Stimulated activated CD4-positive, alpha-beta T cell treated with anti-CD3 and anti-CD28 coated beads, Interleukin-1b, Interleukin-23, amount 100 ng/mL, for 4 hours (primary cell): ENCODE results near the gene STARD4.

Experiments used
- DNase-seq, 2 donors: peaks; one replicate each; pipeline ENCODE4 v3.0.0-alpha.2; 2020; ENCODE audit warnings: low read depth in 2 of 2

The STARD4 gene

GRCh38 chr5:111528056-111528455 lies 15.7 kb upstream of the STARD4 start:
- DNase-seq, result no peak

GRCh38 chr5:111520908-111521307 lies 8.6 kb upstream of the STARD4 start:
- DNase-seq, result no peak

GRCh38 chr5:111518777-111519176 lies 6.4 kb upstream of the STARD4 start:
- no peak for DNase-seq

- DNase-seq, result no peak
These were observed 5.6 kb upstream of the STARD4 start for GRCh38 chr5:111517853-111518501.

GRCh38 chr5:111514087-111514486 lies 1.8 kb upstream of the STARD4 start:
- DNase-seq, result no peak

GRCh38 chr5:111513131-111513520 lies 791 bp upstream of the STARD4 start:
- DNase-seq, result peak in 1 of 2 donors; percentile 37

GRCh38 chr5:111511831-111512374 lies 432 bp downstream of the STARD4 start:
- no peak for DNase-seq

- DNase-seq, result no peak
These were observed 1.0 kb downstream of the STARD4 start for GRCh38 chr5:111511174-111511830.

GRCh38 chr5:111509119-111509518 lies 3.2 kb downstream of the STARD4 start:
- no peak for DNase-seq

GRCh38 chr5:111507276-111507675 lies 5.1 kb downstream of the STARD4 start:
- no peak for DNase-seq

- DNase-seq, result no peak
These were observed 7.2 kb downstream of the STARD4 start for GRCh38 chr5:111505096-111505495.

GRCh38 chr5:111502956-111503355 lies 9.4 kb downstream of the STARD4 start:
- no peak for DNase-seq

- DNase-seq, result no peak
These were observed 14.0 kb downstream of the STARD4 start for GRCh38 chr5:111498346-111498745.

GRCh38 chr5:111495159-111495558 lies 17.2 kb downstream of the STARD4 start:
- DNase-seq, result no peak

GRCh38 chr5:111494355-111494999 lies 17.9 kb downstream of the STARD4 start:
- no peak for DNase-seq

GRCh38 chr5:111493031-111493430 lies 19.3 kb downstream of the STARD4 start:
- no peak for DNase-seq

GRCh38 chr5:111488353-111488752 lies 24.0 kb downstream of the STARD4 start:
- DNase-seq, result no peak

- no peak for DNase-seq
These were observed 25.4 kb downstream of the STARD4 start for GRCh38 chr5:111486926-111487325.

- DNase-seq, result no peak
These were observed 26.3 kb downstream of the STARD4 start for GRCh38 chr5:111486055-111486454.

- no peak for DNase-seq
These were observed 32.0 kb downstream of the STARD4 start for GRCh38 chr5:111480346-111480745.

GRCh38 chr5:111478898-111479297 lies 33.4 kb downstream of the STARD4 start:
- DNase-seq, result no peak

GRCh38 chr5:111478266-111478665 lies 34.1 kb downstream of the STARD4 start:
- DNase-seq, result no peak

- no peak for DNase-seq
These were observed 39.8 kb downstream of the STARD4 start for GRCh38 chr5:111472579-111472978.
